ENCODE results near the gene ZNF761.
"Not testable (repeated sequence)": the region's sequence is repeated elsewhere in the genome, so short reads cannot be mapped to it uniquely, and the experiment has no call there.

DNA sequence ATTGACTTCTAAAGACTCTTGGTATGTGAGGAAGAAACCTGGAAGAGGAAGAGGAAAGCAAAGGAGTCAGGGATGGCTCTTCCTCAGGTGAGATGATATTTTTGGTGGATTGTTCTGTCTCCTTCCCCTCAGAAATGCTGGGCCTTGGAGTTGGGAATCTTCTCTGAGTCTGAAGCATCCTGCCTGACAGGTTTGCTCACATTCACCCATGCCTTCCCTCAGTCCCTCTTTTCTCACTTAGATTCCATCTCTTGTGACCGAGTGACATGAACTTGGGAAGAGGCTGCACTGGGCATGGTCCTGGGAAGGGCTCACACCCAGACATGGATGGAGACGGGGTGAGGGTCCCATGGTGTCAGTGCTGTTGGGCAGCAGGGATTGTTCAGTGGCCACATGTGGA is 52.0 kb downstream of the ZNF761 start:
- TF ChIP-seq, protein P1, sequence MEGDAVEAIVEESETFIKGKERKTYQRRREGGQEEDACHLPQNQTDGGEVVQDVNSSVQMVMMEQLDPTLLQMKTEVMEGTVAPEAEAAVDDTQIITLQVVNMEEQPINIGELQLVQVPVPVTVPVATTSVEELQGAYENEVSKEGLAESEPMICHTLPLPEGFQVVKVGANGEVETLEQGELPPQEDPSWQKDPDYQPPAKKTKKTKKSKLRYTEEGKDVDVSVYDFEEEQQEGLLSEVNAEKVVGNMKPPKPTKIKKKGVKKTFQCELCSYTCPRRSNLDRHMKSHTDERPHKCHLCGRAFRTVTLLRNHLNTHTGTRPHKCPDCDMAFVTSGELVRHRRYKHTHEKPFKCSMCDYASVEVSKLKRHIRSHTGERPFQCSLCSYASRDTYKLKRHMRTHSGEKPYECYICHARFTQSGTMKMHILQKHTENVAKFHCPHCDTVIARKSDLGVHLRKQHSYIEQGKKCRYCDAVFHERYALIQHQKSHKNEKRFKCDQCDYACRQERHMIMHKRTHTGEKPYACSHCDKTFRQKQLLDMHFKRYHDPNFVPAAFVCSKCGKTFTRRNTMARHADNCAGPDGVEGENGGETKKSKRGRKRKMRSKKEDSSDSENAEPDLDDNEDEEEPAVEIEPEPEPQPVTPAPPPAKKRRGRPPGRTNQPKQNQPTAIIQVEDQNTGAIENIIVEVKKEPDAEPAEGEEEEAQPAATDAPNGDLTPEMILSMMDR (IDR thresholded peaks at IDR 0.05) = not testable (repeated sequence)
- not testable (repeated sequence) for TF ChIP-seq POLR2A (IDR thresholded peaks at IDR 0.05)
